HS-5 (cell line): ENCODE measurements around the gene ZNF45.
"Not testable (repeated sequence)": the region's sequence is repeated elsewhere in the genome, so short reads cannot be mapped to it uniquely, and the experiment has no call there.

Source experiments
- DNase-seq: peaks from one replicate; pipeline ENCODE4 v3.0.0-alpha.2; 2012; ENCODE audit warnings: low read depth

The ZNF45 gene

DNA sequence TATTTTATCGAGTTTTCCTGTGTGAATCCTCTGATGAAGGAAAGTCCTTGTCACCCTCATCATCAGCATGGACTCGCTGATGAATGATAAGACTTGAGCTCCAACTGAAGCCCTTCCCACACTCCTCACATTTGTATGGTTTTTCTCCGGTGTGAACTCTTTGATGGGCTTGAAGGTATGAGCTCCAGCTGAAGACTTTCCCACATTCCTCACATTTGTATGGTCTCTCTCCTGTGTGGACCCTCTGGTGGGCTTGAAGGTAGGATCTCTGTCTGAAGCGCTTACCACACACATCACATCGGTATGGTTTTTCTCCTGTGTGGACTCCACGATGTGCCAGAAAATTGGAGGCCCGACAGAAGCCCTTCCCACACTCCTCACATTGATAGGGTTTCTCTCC, 21.7 kb downstream of the ZNF45 start:
- DNase-seq, result no peak

GRCh38 chr19:43910884-43911283, 24.2 kb downstream of the ZNF45 start:
- no peak for DNase-seq

GRCh38 chr19:43908659-43909058, 26.4 kb downstream of the ZNF45 start:
- DNase-seq, result no peak

DNA sequence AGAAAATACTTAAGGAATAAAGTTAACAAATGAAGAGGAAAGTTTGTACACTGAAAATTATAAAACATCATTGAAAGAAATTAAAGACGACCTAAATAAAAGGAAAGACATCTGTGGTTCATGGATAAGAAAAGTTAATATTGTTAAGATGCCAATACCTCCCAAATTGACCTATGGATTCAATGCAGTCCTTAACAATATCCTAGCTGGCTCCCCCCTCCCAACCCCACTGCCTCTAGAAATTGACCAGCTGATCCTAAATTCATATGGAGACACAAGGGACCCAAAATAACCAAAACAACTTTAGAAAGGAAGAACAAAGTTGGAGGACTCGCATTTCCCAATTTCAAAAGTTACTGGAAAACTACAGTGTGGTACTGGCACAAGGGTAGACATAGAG, 28.3 kb downstream of the ZNF45 start:
- no peak for DNase-seq

DNA sequence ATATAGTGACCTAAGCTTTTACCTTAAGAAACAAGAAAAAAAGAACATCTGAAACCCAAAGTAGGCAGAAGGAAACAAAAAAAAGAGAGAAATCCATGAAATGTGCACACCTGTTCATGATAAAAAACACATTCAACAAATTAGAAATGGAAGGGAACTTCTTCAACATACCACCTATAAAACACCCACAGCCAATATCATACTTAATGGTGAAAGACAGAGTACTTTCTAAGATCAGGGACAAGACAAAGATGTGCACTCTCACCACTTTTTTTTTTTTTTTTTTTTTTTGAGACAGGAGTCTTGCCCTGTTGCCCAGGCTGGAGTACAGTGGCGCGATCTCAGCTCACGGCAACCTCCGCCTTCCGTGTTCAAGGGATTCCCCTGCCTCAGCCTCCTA, 29.2 kb downstream of the ZNF45 start:
- DNase-seq, result no peak

DNA sequence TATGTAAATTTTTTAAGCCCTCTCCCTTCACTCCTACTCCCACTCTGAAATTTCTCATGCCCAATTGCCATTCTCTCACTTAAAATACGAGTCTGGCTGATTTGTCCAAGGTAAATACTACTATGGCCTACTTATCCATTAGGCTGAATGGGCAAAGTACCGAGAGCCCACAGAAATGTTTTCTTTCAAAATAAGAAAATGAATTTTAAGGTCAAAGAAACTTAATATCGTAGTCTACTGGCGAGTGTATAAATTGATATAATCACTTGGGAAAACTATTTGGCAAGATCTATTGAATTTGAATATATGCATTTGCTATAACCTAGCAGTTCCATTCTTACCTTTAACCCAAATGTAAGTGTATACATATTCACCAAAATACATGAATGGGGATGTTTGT, 32.7 kb downstream of the ZNF45 start:
- no peak for DNase-seq

DNA sequence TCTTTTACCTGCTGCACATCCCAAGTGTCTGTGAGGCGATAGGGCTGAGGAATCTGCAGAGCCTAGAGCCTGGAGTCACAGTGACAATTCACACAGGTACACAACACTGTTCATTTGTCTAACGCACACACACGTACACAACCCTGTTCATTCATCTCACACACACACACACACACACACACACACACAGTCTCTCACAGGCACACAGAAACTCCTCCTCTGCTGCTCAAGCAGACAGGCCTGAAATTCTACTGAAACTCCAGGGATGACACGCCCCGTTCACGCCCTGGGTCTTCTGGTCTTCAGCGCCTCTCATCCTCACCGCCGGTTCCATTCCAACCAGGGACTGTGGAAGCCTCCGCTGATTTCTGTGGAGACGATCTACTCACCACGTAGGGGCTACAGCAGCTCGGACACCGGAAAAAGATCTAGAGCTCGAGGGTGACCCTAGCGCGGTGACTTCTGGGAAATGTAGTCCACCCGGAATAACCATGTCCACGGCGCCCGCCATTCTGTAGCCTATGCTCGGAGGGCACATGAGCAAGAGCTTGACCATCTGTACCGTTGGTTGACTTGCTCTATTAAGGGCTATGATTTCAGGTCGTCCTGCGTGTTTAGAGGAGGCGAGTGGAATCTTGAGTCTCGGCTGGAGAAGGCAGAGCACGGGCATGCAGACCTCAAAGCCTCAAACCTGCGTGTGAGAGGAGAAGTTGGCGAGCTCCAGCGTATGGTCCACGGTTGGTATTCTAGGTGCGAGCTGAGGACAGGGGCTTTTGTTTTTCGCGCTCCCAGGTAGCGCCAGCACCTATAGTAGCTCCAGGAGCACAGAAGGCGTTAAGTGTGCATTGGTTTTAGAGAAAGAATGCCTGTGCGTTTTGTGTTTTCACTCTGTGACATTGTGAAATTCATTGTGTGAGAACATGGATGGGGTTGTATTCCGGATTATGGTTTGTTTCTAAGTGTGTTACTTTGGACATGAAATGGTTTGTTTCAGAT, 33.4 kb downstream of the ZNF45 start:
- no peak for DNase-seq

DNA sequence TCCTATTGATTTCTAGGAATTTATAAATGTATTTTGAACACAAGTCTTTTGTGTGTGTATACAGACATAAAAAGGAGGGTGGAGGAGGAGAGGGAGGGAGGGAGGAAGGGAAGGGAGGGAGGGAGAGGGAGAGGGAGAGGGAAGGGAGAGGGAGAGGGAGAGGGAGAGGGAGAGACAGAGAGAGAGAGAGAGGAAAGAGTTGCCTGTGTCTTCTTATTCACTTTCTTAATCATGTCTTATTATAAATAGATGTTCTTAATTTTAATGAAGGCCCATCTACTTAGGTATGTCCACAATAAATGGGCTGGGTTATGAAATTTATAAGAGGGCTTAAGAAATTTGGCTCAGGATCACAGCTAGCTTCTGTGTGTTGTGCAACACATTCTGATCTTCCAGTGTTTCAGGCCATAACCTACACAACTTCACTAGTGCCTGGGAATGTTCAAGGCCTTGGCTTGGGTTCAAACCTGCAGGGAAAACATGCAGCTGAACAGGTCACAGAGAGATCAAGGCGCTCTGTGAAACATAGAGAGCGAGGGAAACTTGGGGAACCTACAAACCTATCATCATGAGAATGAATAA, 39.3 kb downstream of the ZNF45 start:
- DNase-seq, result no peak

GRCh38 chr19:43883864-43884263, 51.2 kb downstream of the ZNF45 start, which contains the start of gene ZNF404:
TSS of gene ZNF404 (minus strand) at chr19:43883964.
- no peak for DNase-seq

DNA sequence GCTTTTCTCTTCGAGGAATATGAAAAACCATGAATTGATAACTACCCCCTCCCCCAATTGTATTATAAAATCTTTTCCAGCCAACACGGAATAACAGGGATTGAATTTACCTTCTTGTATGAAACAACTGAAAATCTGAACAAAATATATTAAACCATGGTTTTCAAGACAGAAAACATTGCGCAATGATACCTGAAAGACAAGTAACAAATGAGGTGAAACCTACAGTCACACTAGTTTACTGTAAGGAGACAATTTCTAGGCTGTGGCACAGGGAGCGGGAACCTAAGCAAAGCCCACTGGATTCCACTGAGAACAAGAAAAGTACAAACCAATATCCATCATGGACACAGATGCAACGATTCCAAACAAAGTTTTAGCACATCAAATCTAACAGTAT, 54.6 kb downstream of the ZNF45 start:
- no peak for DNase-seq

DNA sequence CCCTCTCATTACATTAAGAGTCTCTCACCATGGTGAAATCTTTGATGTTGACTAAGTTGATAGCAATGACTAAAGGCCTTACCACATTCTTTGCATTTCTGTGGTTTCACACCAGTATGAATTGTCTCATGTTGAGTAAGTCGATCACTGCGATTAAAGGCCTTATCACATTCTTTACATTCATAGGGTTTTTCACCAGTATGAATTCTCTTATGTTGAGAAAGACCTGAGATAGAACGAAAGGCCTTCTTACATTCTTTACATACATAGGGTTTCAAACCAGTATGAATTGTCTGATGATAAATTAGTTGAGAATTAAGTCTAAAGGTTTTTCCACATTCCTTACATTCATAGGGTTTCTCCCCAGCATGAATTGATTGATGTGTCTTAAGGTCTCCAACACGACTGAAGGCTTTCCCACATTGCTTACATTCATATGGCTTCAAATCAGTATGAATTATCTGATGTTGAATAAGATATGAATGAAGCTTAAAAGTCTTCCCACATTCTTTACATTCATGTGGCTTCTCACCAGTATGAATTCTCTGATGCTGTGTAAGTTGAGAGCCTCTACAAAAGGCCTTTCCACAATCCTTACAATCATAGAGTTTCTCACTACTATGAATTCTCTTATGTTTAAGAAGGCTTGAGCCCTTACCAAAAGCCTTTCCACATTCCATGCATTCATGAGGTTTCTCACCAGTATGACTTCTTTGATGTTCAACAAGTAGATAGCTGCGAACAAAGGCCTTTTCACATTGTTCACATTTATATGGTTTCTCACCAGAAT, 62.3 kb downstream of the ZNF45 start:
- no peak for DNase-seq

DNA sequence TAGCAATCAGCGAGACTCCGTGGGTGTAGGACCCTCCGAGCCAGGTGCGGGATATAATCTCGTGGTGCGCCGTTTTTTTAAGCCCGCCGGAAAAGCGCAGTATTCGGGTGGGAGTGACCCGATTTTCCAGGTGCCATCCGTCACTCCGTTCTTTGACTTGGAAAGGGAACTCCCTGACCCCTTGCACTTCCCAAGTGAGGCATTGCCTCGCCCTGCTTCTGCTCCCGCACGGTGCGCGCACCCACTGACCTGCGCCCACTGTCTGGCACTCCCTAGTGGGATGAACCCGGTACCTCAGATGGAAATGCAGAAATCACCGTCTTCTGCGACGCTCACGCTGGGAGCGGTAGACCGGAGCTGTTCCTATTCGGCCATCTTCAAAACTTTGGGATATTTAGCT, 68.2 kb downstream of the ZNF45 start:
- DNase-seq, result not testable (repeated sequence)
